ENCODE measurements around the gene DPYSL5. TPM values are rescaled to one million over a fixed set of nuclear protein-coding genes. Genes with fewer than 3 reads are reported as not detected.

DPYSL5 gene
- total RNA-seq, 2 experiments from 2014 or later, result not detected

DNA sequence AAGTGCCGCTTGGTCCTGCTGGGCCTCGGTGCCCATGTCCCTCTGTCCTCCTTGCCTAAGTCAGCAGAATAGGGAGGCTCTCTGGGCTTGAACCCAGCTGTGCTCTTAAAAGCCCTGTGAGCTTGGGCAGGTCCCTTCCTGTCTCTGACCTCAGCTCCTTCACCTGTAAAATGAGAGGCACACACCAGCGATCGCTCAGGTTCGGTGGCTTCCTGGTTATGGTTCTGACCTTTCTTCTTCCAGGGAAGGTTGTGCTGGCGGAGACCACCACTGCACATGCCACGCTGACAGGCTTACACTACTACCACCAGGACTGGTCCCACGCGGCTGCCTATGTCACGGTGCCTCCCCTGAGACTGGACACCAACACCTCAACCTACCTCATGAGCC, 86.4 kb downstream of the DPYSL5 start:
- TF ChIP-seq, protein P1, sequence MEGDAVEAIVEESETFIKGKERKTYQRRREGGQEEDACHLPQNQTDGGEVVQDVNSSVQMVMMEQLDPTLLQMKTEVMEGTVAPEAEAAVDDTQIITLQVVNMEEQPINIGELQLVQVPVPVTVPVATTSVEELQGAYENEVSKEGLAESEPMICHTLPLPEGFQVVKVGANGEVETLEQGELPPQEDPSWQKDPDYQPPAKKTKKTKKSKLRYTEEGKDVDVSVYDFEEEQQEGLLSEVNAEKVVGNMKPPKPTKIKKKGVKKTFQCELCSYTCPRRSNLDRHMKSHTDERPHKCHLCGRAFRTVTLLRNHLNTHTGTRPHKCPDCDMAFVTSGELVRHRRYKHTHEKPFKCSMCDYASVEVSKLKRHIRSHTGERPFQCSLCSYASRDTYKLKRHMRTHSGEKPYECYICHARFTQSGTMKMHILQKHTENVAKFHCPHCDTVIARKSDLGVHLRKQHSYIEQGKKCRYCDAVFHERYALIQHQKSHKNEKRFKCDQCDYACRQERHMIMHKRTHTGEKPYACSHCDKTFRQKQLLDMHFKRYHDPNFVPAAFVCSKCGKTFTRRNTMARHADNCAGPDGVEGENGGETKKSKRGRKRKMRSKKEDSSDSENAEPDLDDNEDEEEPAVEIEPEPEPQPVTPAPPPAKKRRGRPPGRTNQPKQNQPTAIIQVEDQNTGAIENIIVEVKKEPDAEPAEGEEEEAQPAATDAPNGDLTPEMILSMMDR (IDR thresholded peaks at IDR 0.05), result no peak
- intact Hi-C loops (cut with micrococcal nuclease), result no loop called here
- CTCF ChIA-PET, result interaction anchor here (1.2 to 3.7 kb wide), 3 partner anchors 8 to 88 kb away, joined by 4 to 25 read pairs (median 10); no protein-coding TSS in a partner anchor
- H3K4me3 Mint-ChIP-seq, result no peak overlapping the region
- H3K27ac Mint-ChIP-seq, result no peak overlapping the region
- H3K27me3 Mint-ChIP-seq, result no peaks in the 10 kb centered on the region
- H3K9me3 Mint-ChIP-seq, result no peaks in the 10 kb centered on the region
- ATAC-seq, result no peak
- no peaks in the 10 kb centered on the region for H3K36me3 Mint-ChIP-seq (ENCODE audit: low read depth)
- POLR2A ChIA-PET, result no interaction called here
- no peaks in the 10 kb centered on the region for H3K4me1 Mint-ChIP-seq (ENCODE audit: low read depth)
- DNase-seq, result no peak

DNA sequence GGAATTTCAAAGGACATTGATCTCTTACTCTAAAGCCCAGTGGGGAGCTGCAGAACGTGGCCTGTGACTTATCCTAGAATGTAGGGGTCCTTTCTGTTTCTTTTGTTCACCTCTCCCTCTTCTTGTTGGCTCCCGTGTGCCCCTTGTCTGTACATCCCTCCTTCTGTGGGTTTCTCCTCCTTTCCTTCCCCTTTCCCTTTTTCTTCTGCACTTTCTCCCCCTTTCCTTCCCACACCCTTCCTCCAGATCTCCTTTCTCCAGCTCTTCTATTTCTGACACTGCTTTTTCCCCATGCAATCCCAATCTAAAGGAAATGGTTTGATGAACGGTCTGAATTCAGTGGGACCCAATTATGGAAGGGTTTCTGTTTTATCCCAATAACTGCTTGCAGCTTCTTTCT, 87.1 kb downstream of the DPYSL5 start:
- intact Hi-C loops (cut with micrococcal nuclease), result no loop called here
- H3K27ac Mint-ChIP-seq, result no peak overlapping the region
- H3K4me1 Mint-ChIP-seq (ENCODE audit: low read depth), result no peaks in the 10 kb centered on the region
- no peak overlapping the region for H3K4me3 Mint-ChIP-seq
- H3K9me3 Mint-ChIP-seq, result no peaks in the 10 kb centered on the region
- no peak for ATAC-seq
- POLR2A ChIA-PET, result no interaction called here
- H3K36me3 Mint-ChIP-seq (ENCODE audit: low read depth), result no peaks in the 10 kb centered on the region
- CTCF ChIA-PET, result interaction anchor here (2.2 to 3.7 kb wide), 2 partner anchors 12 to 89 kb away, joined by 10 to 25 read pairs; no protein-coding TSS in a partner anchor
- TF ChIP-seq, protein P1 (IDR thresholded peaks at IDR 0.05), result no peak
- no peaks in the 10 kb centered on the region for H3K27me3 Mint-ChIP-seq
- DNase-seq, result no peak

DNA sequence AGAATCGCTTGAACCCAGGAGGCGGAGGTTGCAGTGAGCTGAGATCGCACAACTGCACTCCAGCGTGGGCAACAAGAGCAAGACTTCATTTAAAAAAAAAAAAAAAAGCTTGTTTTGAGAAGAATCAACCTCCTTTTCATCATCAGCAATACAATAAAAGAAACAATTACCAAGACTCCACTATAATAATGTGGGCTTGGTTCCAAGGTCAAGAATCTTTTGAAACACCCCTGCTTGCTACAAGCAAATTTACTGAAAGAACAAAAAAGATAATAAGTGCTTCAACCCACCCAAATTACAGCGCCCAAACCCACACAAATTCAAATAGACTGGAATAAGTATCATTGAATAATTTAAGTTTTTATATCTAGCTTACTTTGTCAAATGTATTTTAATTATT, 88.9 kb downstream of the DPYSL5 start:
- intact Hi-C loops (cut with micrococcal nuclease), result no loop called here
- no peak overlapping the region for H3K27ac Mint-ChIP-seq
- H3K4me3 Mint-ChIP-seq, result no peak overlapping the region
- no peaks in the 10 kb centered on the region for H3K9me3 Mint-ChIP-seq
- TF ChIP-seq, protein P1 (IDR thresholded peaks at IDR 0.05), result no peak
- POLR2A ChIA-PET, result no interaction called here
- CTCF ChIA-PET, result interaction anchor here (1.3 to 3.7 kb wide), 3 partner anchors 25 to 94 kb away, joined by 4 to 25 read pairs (median 8); no protein-coding TSS in a partner anchor
- no peaks in the 10 kb centered on the region for H3K4me1 Mint-ChIP-seq (ENCODE audit: low read depth)
- H3K27me3 Mint-ChIP-seq, result no peaks in the 10 kb centered on the region
- DNase-seq, result no peak
- ATAC-seq, result no peak
- H3K36me3 Mint-ChIP-seq (ENCODE audit: low read depth), result no peaks in the 10 kb centered on the region

DNA sequence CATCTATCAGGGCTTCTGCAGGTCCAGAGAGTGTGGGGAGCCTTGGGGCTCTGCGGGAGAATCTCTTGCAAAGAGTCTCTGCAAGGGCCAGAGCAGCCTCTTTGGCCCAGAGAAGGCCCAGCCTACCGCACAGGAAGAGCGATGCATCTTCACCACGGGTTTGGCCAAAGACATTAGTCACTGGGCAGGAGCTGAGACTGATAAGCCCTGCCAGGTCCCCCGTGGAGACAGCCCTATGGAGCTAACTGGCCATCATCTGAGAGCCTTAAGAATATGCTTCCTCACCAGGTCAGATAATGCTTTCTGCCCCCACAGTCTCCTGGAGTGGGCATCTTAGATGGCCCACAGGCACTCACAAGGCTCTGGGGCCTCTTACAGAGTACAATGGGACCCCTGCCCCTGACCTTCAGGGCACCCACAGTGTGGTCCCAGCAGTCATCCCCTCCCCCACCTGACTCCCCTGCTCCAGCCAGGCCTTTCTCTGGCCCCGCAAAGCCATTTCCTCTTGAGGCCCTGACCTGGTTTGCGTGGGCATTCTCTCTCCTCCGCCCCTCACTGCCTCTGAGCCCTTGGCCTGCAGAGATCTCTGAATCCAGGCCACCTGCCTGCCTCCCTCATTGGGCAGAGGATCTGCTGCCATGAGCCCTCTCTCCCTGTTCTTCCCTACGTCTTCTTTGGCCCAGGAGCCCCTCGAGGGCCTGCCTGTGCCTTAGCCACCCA, 90.6 kb downstream of the DPYSL5 start:
- TF ChIP-seq, protein P1 (IDR thresholded peaks at IDR 0.05), result no peak
- CTCF ChIA-PET, result interaction anchor here (0.7 to 9.5 kb wide), 4 partner anchors 12 to 93 kb away, joined by 3 to 156 read pairs (median 3); partner anchors contain the start of gene DPYSL5
- intact Hi-C loops (cut with micrococcal nuclease), result no loop called here
- Mint-ChIP-seq H3K36me3 (ENCODE audit: low read depth) (no peaks in the 10 kb centered on the region), H3K27ac (no peak overlapping the region), H3K4me3 (no peak overlapping the region), H3K4me1 (ENCODE audit: low read depth) (peaks cover 2% of the 10 kb centered on the region), H3K27me3 (peaks cover 2% of the 10 kb centered on the region), H3K9me3 (no peaks in the 10 kb centered on the region)
- ATAC-seq (no peak), DNase-seq (no peak)
- POLR2A ChIA-PET, result no interaction called here

DNA sequence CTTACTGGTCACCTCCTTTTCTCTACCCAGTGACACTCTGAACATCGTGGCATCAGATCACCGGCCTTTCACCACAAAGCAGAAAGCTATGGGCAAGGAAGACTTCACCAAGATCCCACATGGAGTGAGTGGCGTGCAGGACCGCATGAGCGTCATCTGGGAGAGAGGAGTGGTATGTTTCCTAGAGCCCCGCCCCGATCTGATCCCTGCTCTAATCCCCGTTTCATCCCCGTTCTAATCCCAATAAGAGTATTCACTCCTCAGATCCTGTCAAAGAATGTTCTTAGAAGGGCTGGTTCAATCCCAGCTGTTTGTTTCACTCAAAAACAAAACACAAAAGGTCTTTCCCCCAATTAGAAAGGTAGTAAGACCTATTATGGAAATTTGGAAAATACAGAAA, 92.1 kb downstream of the DPYSL5 start:
- ATAC-seq (no peak), DNase-seq (no peak)
- Mint-ChIP-seq H3K4me3 (no peak overlapping the region), H3K36me3 (ENCODE audit: low read depth) (no peaks in the 10 kb centered on the region), H3K27ac (no peak overlapping the region), H3K4me1 (ENCODE audit: low read depth) (peaks cover 2% of the 10 kb centered on the region), H3K27me3 (peaks cover 2% of the 10 kb centered on the region), H3K9me3 (no peaks in the 10 kb centered on the region)
- TF ChIP-seq, protein P1 (IDR thresholded peaks at IDR 0.05), result no peak
- ChIA-PET POLR2A (no interaction called here), CTCF (interaction anchor here (1.0 to 9.5 kb wide), 4 partner anchors 14 to 94 kb away, joined by 3 to 156 read pairs (median 18); partner anchors contain the start of gene DPYSL5)
- intact Hi-C loops (cut with micrococcal nuclease), result no loop called here
